Endodermal cell (in vitro differentiated cells): ENCODE measurements around the gene TRAF3. TPM values are rescaled to one million over a fixed set of nuclear protein-coding genes. Genes with fewer than 3 reads are reported as not detected.

Experiments used
- DNase-seq: peaks from one replicate; pipeline ENCODE4 v3.0.0-alpha.2; 2017
- H3K27ac ChIP-seq: 2 replicates; pipeline ENCODE4 v1.5.1; 2013; ENCODE audit warnings: mild to moderate bottlenecking, low read depth, low read length, moderate library complexity
- H3K27me3 ChIP-seq: 2 replicates; pipeline ENCODE4 v1.6.1; 2013; ENCODE audit warnings: mild to moderate bottlenecking, low read length, moderate library complexity; ENCODE audit not compliant: insufficient read depth, control insufficient read depth, poor library complexity, severe bottlenecking
- H3K36me3 ChIP-seq: 2 replicates; pipeline ENCODE4 v1.7.0; 2013; ENCODE audit warnings: mild to moderate bottlenecking, low read length, moderate library complexity; ENCODE audit not compliant: control insufficient read depth, insufficient read depth
- H3K4me1 ChIP-seq: one replicate; pipeline ENCODE4 v1.7.0; 2013; ENCODE audit warnings: low read length; ENCODE audit not compliant: control insufficient read depth, insufficient read depth
- H3K4me3 ChIP-seq: 2 replicates; pipeline ENCODE4 v1.5.1; 2013; ENCODE audit warnings: mild to moderate bottlenecking, low read length, moderate library complexity
- H3K9ac ChIP-seq: 2 replicates; pipeline ENCODE4 v1.6.1; 2013; ENCODE audit warnings: mild to moderate bottlenecking, low read length, moderate library complexity; ENCODE audit not compliant: poor library complexity, severe bottlenecking; ENCODE audit errors: extremely low read depth
- H3K9me3 ChIP-seq: 2 replicates; pipeline ENCODE4 v1.6.1; 2013; ENCODE audit warnings: mild to moderate bottlenecking, low read length, moderate library complexity; ENCODE audit not compliant: control insufficient read depth
- H3K27ac Mint-ChIP-seq: 2 replicates; pipeline ENCODE4 v1.8.0; 2020; ENCODE audit warnings: mixed read lengths
- H3K27me3 Mint-ChIP-seq: 2 replicates; pipeline ENCODE4 v1.8.0; 2021; ENCODE audit warnings: mild to moderate bottlenecking, mixed read lengths; ENCODE audit not compliant: insufficient read depth
- H3K36me3 Mint-ChIP-seq: 2 replicates; pipeline ENCODE4 v1.8.0; 2020; ENCODE audit warnings: low read depth, mixed read lengths
- H3K4me1 Mint-ChIP-seq: 2 replicates; pipeline ENCODE4 v1.8.0; 2020; ENCODE audit warnings: mixed read lengths
- H3K4me3 Mint-ChIP-seq: 2 replicates; pipeline ENCODE4 v1.8.0; 2020; ENCODE audit warnings: mild to moderate bottlenecking, moderate library complexity, mixed read lengths
- H3K9me3 Mint-ChIP-seq: 2 replicates; pipeline ENCODE4 v1.8.0; 2020; ENCODE audit warnings: mild to moderate bottlenecking, mixed read lengths
- WGBS, 2 experiments: methylation state at CpG; one replicate each; pipeline versions ENCODE4 v1.1.5 to v1.1.7; 2013; ENCODE audit warnings: missing lambda C conversion rate in 2 of 2, mixed read lengths in 1 of 2; ENCODE audit not compliant: insufficient coverage in 1 of 2, insufficient read length in 1 of 2; 5-methylcytosine and 5-hydroxymethylcytosine counted together
- total RNA-seq, 2 donors: library from RNA; stranded (reverse); fragmentation: NEBNext Ultra II Directional in 1 of 2; extraction: Animal tissue kit (Norgen Biotek cat#: 25700) in 1 of 2; gene quantifications; 2 replicates in 1 of 2; 3 replicates in 1 of 2; pipeline ENCODE4 v1.2.1, GENCODE V29; 2021
- TF ChIP-seq, protein P1 (sequence below): fragments of 200-600 bp; sonication (generic); conservative IDR thresholded peaks from 2 replicates; pipeline ENCODE4 v1.5.0; 2021; ENCODE audit warnings: antibody characterized with exemption, mild to moderate bottlenecking

The TRAF3 gene
- total RNA-seq, 2 donors from 2014 or later = 16.7 to 23.8 TPM

GRCh38 chr14:102951034-102951433 lies 173.8 kb downstream of the TRAF3 start:
- TF ChIP-seq, protein P1, sequence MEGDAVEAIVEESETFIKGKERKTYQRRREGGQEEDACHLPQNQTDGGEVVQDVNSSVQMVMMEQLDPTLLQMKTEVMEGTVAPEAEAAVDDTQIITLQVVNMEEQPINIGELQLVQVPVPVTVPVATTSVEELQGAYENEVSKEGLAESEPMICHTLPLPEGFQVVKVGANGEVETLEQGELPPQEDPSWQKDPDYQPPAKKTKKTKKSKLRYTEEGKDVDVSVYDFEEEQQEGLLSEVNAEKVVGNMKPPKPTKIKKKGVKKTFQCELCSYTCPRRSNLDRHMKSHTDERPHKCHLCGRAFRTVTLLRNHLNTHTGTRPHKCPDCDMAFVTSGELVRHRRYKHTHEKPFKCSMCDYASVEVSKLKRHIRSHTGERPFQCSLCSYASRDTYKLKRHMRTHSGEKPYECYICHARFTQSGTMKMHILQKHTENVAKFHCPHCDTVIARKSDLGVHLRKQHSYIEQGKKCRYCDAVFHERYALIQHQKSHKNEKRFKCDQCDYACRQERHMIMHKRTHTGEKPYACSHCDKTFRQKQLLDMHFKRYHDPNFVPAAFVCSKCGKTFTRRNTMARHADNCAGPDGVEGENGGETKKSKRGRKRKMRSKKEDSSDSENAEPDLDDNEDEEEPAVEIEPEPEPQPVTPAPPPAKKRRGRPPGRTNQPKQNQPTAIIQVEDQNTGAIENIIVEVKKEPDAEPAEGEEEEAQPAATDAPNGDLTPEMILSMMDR = no peak
- Histone ChIP-seq H3K27ac (no peak overlapping the region), H3K4me3 (no peak overlapping the region), H3K27me3 (no peaks in the 10 kb centered on the region), H3K36me3 (peaks cover 68% of the 10 kb centered on the region), H3K4me1 (peaks cover 6% of the 10 kb centered on the region), H3K9ac (no peak overlapping the region), H3K9me3 (no peaks in the 10 kb centered on the region)
- H3K4me3 Mint-ChIP-seq = no peak overlapping the region
- H3K36me3 Mint-ChIP-seq = peaks cover 72% of the 10 kb centered on the region
- peaks cover 26% of the 10 kb centered on the region for H3K4me1 Mint-ChIP-seq
- no peaks in the 10 kb centered on the region for H3K27me3 Mint-ChIP-seq
- DNase-seq = no peak
- H3K27ac Mint-ChIP-seq = no peak overlapping the region
- H3K9me3 Mint-ChIP-seq = no peaks in the 10 kb centered on the region
- WGBS, 2 experiments = 93 to 97% methylated on average over 8 to 10 of the region's 10 CpGs

DNA sequence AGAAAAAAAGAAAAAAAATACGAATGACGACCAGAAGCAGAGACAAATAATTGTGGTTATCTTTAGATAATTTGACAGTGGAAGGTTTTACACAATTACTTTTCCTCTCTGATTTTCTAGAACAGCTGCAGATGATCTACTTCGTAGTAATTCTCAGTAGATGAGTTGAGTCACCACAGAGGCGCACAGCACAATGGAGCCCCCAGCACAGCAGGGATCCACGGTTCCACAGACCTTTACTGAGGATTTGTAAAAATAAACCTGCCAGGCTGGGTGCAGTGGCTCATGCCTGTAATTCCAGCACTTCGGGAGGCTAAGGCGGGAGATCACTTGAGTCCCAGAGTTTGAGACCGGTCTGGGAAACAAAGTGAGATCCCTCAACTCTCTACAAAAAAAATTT lies 174.6 kb downstream of the TRAF3 start:
- Histone ChIP-seq H3K4me3 (no peak overlapping the region), H3K27ac (no peak overlapping the region), H3K9ac (no peak overlapping the region), H3K27me3 (no peaks in the 10 kb centered on the region), H3K36me3 (peaks cover 74% of the 10 kb centered on the region), H3K4me1 (peaks cover 6% of the 10 kb centered on the region), H3K9me3 (no peaks in the 10 kb centered on the region)
- no peak for DNase-seq
- Mint-ChIP-seq H3K36me3 (peaks cover 69% of the 10 kb centered on the region), H3K27me3 (no peaks in the 10 kb centered on the region), H3K27ac (no peak overlapping the region), H3K4me3 (no peak overlapping the region), H3K9me3 (no peaks in the 10 kb centered on the region), H3K4me1 (peaks cover 29% of the 10 kb centered on the region)
- TF ChIP-seq, protein P1 = no peak
- WGBS, 2 experiments = 80 to 81% methylated on average over 8 of the region's 8 CpGs

DNA sequence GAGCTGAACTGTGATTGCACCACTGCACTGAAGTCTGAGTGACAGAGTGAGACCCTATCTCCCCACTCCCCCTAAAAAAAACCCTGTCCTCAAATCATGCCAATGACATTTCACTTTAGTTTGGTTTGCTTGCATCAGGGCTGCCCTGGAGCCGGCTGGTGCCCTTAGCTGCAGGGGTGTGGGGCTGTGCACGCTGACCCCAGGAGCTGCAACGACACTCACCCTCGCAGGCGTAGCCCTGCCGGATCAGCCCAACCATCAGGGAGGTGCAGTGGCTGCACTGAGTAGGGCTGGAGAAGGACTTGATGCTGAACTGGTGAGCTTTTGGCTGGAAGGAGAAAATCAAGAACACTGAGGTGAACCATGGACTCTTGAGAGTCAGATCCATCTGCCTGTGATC lies 175.0 kb downstream of the TRAF3 start:
- Mint-ChIP-seq H3K4me3 (no peak overlapping the region), H3K27ac (peak overlapping the region; percentile 66), H3K9me3 (no peaks in the 10 kb centered on the region), H3K36me3 (peaks cover 66% of the 10 kb centered on the region), H3K4me1 (peaks cover 29% of the 10 kb centered on the region), H3K27me3 (no peaks in the 10 kb centered on the region)
- TF ChIP-seq, protein P1 = no peak
- H3K9me3 ChIP-seq = no peaks in the 10 kb centered on the region
- H3K4me1 ChIP-seq = peaks cover 6% of the 10 kb centered on the region
- H3K4me3 ChIP-seq = no peak overlapping the region
- no peak overlapping the region for H3K9ac ChIP-seq
- DNase-seq = no peak
- H3K36me3 ChIP-seq = peaks cover 77% of the 10 kb centered on the region
- H3K27ac ChIP-seq = no peak overlapping the region
- 94 to 98% methylated on average over 2 to 6 of the region's 6 CpGs for WGBS, 2 experiments
- H3K27me3 ChIP-seq = no peaks in the 10 kb centered on the region
